Measurements from ENCODE around the gene MKLN1.

DNA sequence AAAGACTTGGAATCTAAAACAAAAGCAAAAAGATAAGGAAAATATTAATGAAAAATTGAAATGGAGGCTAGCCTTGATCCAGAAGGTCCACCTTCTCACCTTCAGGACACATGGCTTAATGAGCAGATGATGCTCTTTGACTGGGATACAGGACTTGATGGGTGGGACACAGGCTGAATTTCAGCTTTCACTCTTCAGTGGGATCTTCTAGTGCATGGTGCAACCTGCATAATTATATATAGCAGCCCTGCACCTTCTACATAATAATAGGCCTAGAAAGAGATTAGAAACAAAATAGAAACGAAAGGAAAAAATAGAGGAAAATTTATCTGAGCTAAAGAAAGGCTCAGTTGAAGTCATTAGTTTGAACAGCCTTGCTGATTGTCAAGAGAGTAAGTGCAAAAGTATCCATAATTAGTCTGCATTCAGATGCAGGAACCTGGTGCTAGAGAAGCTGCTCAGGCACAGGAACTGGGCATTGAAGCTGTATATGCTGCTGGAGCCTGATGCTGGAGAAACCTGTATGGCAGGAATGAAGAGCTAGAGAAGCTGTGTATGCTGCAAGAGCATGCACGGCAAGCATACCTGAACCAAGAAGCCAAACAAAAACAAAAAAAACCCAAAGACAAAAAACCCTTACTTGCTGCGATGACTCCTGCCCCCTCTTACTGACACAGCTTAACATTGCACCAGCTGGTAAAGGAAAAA is 19.4 kb downstream of the MKLN1 start:
- TF ChIP-seq GATA3 (IDR thresholded peaks at IDR 0.05; ENCODE audit: low read depth, low read length) = no peak
- no peak for TF ChIP-seq GATA2 (IDR thresholded peaks at IDR 0.05; ENCODE audit: low read depth, low read length)

All from SH-SY5Y (cell line).